GM18502 (cell line): ENCODE data around the gene CLCN7.

Experiments used
- ATAC-seq: cut with Tn5 transposase; IDR thresholded peaks from one replicate; pipeline ENCODE4 v1.9.1; 2021; ENCODE audit warnings: mild to moderate bottlenecking; ENCODE audit not compliant: unreplicated experiment, poor library complexity

Gene CLCN7

GRCh38 chr16:1464894-1465566 lies 9.8 kb downstream of the CLCN7 start:
- ATAC-seq, result no peak

- no peak for ATAC-seq
These were observed 10.5 kb downstream of the CLCN7 start for GRCh38 chr16:1464196-1464893.

- ATAC-seq, result no peak
These were observed 13.7 kb downstream of the CLCN7 start for GRCh38 chr16:1461146-1461545.

- ATAC-seq, result no peak
These were observed 14.2 kb downstream of the CLCN7 start for GRCh38 chr16:1460602-1461138.

GRCh38 chr16:1459967-1460366 lies 14.9 kb downstream of the CLCN7 start:
- ATAC-seq, result no peak

- no peak for ATAC-seq
These were observed 15.9 kb downstream of the CLCN7 start for GRCh38 chr16:1458977-1459341.

GRCh38 chr16:1458336-1458976 lies 16.4 kb downstream of the CLCN7 start:
- ATAC-seq, result no peak

- no peak for ATAC-seq
These were observed 17.2 kb downstream of the CLCN7 start for GRCh38 chr16:1457489-1458245.

- no peak for ATAC-seq
These were observed 17.9 kb downstream of the CLCN7 start for GRCh38 chr16:1456951-1457350.

- no peak for ATAC-seq
These were observed 19.3 kb downstream of the CLCN7 start for GRCh38 chr16:1455190-1456171.

- ATAC-seq, result no peak
These were observed 20.3 kb downstream of the CLCN7 start for GRCh38 chr16:1454561-1454960.

- ATAC-seq, result no peak
These were observed 21.5 kb downstream of the CLCN7 start for GRCh38 chr16:1453316-1453715.

- no peak for ATAC-seq
These were observed 22.3 kb downstream of the CLCN7 start for GRCh38 chr16:1452530-1452929.

GRCh38 chr16:1451702-1452392 lies 23.0 kb downstream of the CLCN7 start:
- no peak for ATAC-seq

- ATAC-seq, result no peak
These were observed 24.0 kb downstream of the CLCN7 start for GRCh38 chr16:1450841-1451240.

- no peak for ATAC-seq
These were observed 24.6 kb downstream of the CLCN7 start for GRCh38 chr16:1450218-1450617.

- no peak for ATAC-seq
These were observed 25.5 kb downstream of the CLCN7 start for GRCh38 chr16:1449201-1449788.

- ATAC-seq, result no peak
These were observed 26.2 kb downstream of the CLCN7 start for GRCh38 chr16:1448536-1449116.
